Muscle layer of colon (tissue), 2 donors: ENCODE results near the gene GRIN3A.

Experiments used
- H3K27ac ChIP-seq: one replicate; pipeline ENCODE4 v1.7.0; 2013; ENCODE audit warnings: low read depth, mild to moderate bottlenecking, low read length, moderate library complexity
- H3K27me3 ChIP-seq, 2 donors: one replicate each; pipeline ENCODE4 v1.7.0; 2013; ENCODE audit warnings: low read length in 2 of 2, mild to moderate bottlenecking in 2 of 2; ENCODE audit not compliant: insufficient read depth in 2 of 2, control insufficient read depth in 1 of 2
- H3K36me3 ChIP-seq: one replicate; pipeline ENCODE4 v1.7.0; 2013; ENCODE audit warnings: mild to moderate bottlenecking, low read length; ENCODE audit not compliant: insufficient read depth
- H3K4me1 ChIP-seq: one replicate; pipeline ENCODE4 v1.7.0; 2013; ENCODE audit warnings: mild to moderate bottlenecking, low read length; ENCODE audit not compliant: insufficient read depth
- H3K4me3 ChIP-seq, 2 donors: one replicate each; pipeline ENCODE4 v1.7.0; 2013; ENCODE audit warnings: low read length in 2 of 2, low read depth in 1 of 2, mild to moderate bottlenecking in 1 of 2, moderate library complexity in 1 of 2
- H3K9ac ChIP-seq: one replicate; pipeline ENCODE4 v1.7.0; 2013; ENCODE audit warnings: low read length
- H3K9me3 ChIP-seq: one replicate; pipeline ENCODE4 v1.7.0; 2013; ENCODE audit warnings: mild to moderate bottlenecking, low read length
- donor health status: abdominal sarcoma.
- donor health status: Adenocarcinoma of cecum.

Gene GRIN3A

DNA sequence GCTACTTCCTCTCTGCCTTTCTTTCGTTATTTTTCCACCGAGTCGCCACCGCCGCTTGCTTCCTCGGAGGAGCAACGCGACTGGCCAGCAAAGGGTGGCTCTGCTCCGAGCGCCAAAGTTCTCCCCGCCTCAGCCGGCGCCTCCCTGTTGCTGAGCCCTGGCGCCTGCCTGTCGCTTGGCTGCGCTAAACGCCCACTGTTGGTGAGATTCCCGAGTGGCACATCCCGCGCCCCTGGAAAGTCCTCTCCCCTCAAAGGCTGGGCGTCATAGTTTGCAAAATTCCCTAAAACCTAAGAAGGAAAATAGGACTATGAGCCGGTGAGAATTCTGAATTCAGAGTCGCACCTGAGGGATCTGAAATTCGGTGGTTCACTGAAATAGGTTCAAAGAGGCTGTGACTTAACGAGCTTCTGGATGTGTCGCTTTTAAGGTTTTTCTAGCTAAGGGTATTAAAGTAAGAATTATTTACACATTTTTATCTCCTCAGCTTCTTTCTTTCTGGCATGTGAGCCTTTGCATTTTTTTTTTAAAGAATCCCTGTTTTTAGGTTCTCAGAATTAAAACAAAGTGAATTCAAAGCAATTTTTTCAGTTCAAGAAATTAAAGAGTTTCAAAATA, at the start of gene GRIN3A:
Gene GRIN3A (minus strand): TSS at position 82 of the 618 bp plus-strand sequence. CDS start 668 bp downstream, outside the sequence.
- Histone ChIP-seq H3K4me3 (peak within 1 kb of the TSS; percentile 41 to 62), H3K9ac (no peak within 1 kb of the TSS), H3K27me3 (peaks cover 18 to 24% of the 10 kb centered on the region in 2 donors)

DNA sequence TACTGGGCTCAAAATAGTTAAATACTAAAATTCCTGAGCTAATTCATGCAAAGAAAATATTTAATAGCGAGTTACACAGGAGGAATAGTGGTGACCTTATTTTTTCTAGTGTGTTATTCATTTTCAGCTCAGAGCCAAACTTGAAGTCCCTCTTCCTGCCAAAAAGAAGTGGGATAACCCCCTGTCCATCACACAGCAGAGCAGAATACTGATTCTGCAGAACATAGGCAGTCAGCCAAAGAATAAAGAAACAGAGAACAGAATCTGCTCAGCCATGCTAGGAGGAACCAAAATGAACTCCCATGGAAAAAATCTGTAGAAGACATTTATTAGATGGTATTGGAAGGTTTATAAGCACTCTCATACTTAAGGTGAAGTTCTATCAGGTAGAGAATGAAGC, 49.4 kb upstream of the GRIN3A start:
- Histone ChIP-seq H3K9me3 (no peaks in the 10 kb centered on the region), H3K27ac (no peak overlapping the region), H3K27me3 (no peaks in the 10 kb centered on the region), H3K4me1 (no peaks in the 10 kb centered on the region), H3K4me3 (no peak overlapping the region), H3K36me3 (no peaks in the 10 kb centered on the region), H3K9ac (no peak overlapping the region)

More for the DNA sequence above, at the start of gene GRIN3A:
- H3K4me1 ChIP-seq: peaks cover 8% of the 10 kb centered on the region
- no peak within 1 kb of the TSS for H3K27ac ChIP-seq
- H3K9me3 ChIP-seq: no peaks in the 10 kb centered on the region
- H3K36me3 ChIP-seq: no peaks in the 10 kb centered on the region

DNA sequence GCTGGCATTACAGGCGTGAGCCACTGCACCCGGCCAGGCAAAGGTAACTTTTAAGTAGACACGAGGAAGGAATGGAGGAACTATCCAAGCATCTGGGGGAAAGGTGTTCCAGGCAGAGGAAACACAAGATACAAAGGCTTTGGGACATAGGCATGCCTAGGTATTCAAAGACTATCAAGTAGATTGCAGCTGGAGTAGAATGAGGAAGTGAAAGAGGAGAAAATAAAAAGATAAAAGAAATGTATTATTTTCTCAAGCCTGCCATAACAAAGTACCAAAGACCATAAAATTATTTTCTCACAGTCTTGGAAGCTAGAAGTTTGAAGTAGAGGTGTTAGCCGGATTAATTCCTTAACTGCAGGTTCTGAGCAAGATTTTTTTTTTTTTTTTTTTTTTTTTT, 39.9 kb upstream of the GRIN3A start:
- Histone ChIP-seq H3K9me3 (no peaks in the 10 kb centered on the region), H3K27me3 (no peaks in the 10 kb centered on the region), H3K27ac (no peak overlapping the region), H3K36me3 (no peaks in the 10 kb centered on the region), H3K9ac (no peak overlapping the region), H3K4me3 (no peak overlapping the region), H3K4me1 (no peaks in the 10 kb centered on the region)

GRCh38 chr9:101764472-101764871, 26.0 kb upstream of the GRIN3A start:
- H3K27me3 ChIP-seq: no peaks in the 10 kb centered on the region
- H3K9me3 ChIP-seq: no peaks in the 10 kb centered on the region
- no peak overlapping the region for H3K4me3 ChIP-seq

DNA sequence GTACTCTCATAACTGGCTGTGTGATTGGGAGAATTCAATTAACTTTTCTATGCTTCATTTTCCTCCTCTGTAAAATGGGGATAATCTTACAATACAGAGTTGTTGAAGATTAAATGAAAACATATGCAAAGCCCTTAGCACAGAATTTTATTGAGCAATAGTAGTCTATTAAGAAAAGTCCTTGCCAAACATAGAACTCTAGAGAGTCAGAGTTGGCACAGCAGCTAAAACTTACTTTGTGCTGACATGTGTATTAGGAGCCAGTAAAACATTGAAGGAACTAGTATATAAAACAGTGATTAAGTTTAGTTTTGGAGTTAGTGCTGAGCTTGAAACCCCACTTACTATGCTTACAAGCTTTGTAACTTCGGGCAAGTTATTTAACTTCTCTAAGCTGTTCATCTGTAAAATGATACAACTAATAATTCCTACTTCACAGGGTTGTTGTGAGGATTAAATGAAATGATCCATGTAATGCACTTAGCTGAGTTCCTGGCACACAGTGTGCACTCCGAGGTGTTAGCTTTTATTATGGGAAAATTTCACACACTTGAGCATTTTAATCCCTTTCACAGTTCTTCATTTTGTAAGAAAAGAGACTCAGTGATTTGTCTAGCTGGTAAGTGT, 20.0 kb upstream of the GRIN3A start:
- no peaks in the 10 kb centered on the region for H3K9me3 ChIP-seq
- H3K36me3 ChIP-seq: no peaks in the 10 kb centered on the region
- H3K27ac ChIP-seq: no peak overlapping the region
- H3K4me3 ChIP-seq: no peak overlapping the region
- no peaks in the 10 kb centered on the region for H3K4me1 ChIP-seq
- no peaks in the 10 kb centered on the region for H3K27me3 ChIP-seq
- H3K9ac ChIP-seq: no peak overlapping the region

More at GRCh38 chr9:101764472-101764871, 26.0 kb upstream of the GRIN3A start:
- no peak overlapping the region for H3K27ac ChIP-seq
- H3K36me3 ChIP-seq: no peaks in the 10 kb centered on the region
- H3K9ac ChIP-seq: no peak overlapping the region
- H3K4me1 ChIP-seq: no peaks in the 10 kb centered on the region

DNA sequence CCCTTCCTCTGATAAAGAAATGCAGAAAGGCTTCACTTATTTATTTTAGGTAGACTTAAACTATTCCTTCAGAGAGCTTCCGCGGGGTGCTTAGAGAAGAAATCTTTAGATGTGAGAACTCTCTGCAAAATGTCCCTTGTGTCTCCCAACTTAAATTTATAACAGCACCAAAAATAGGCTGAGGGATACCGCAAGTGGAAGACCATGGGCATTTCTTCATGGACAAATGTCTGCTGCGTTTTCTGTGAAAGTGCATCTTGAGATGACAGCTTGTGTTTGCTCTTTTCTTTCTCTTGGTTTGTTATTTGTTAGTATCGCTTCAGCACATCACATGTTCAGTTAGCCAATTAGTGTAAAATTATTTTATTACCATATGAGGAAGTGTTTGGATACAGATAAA, 15.3 kb upstream of the GRIN3A start:
- H3K9me3 ChIP-seq: no peaks in the 10 kb centered on the region
- no peaks in the 10 kb centered on the region for H3K27me3 ChIP-seq
- no peak overlapping the region for H3K4me3 ChIP-seq
- H3K27ac ChIP-seq: no peak overlapping the region
- no peak overlapping the region for H3K9ac ChIP-seq
- no peaks in the 10 kb centered on the region for H3K4me1 ChIP-seq
- no peaks in the 10 kb centered on the region for H3K36me3 ChIP-seq

- Histone ChIP-seq H3K4me3 (no peak overlapping the region), H3K36me3 (no peaks in the 10 kb centered on the region), H3K27me3 (no peaks in the 10 kb centered on the region), H3K4me1 (no peaks in the 10 kb centered on the region), H3K9me3 (no peaks in the 10 kb centered on the region), H3K27ac (no peak overlapping the region), H3K9ac (no peak overlapping the region)
These were observed 13.4 kb upstream of the GRIN3A start for GRCh38 chr9:101751895-101752294.

DNA sequence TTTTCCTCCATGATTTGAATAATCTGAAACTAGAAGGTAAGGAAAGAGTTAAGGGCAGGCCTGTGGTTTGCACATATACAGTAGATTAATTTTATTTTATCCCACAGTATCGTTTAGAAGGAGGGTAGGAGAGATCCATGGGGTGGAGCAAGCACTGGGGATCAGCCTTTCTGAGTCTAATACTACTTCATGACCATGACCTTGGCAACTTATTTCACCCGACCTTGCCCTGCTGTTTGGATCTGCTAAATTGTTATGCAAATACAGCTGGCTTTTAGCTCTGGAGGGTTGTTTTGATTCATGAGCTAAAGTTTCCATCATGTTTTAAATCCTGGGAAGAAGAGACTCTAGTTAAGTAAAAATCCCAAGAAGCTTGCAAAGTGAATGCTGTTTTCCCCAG, 864 bp upstream of the GRIN3A start:
- Histone ChIP-seq H3K36me3 (no peaks in the 10 kb centered on the region), H3K4me3 (no peak overlapping the region), H3K4me1 (peaks cover 8% of the 10 kb centered on the region), H3K27me3 (peaks cover 18 to 24% of the 10 kb centered on the region in 2 donors), H3K27ac (no peak overlapping the region), H3K9ac (no peak overlapping the region), H3K9me3 (no peaks in the 10 kb centered on the region)

GRCh38 chr9:101737705-101738565, 512 bp downstream of the GRIN3A start:
- H3K9me3 ChIP-seq: no peaks in the 10 kb centered on the region
- H3K36me3 ChIP-seq: no peaks in the 10 kb centered on the region
- peaks cover 8% of the 10 kb centered on the region for H3K4me1 ChIP-seq
- no peak overlapping the region for H3K9ac ChIP-seq
- peak overlapping the region; percentile 41 to 62 for H3K4me3 ChIP-seq
- no peak overlapping the region for H3K27ac ChIP-seq
- H3K27me3 ChIP-seq: peaks cover 18 to 24% of the 10 kb centered on the region in 2 donors

DNA sequence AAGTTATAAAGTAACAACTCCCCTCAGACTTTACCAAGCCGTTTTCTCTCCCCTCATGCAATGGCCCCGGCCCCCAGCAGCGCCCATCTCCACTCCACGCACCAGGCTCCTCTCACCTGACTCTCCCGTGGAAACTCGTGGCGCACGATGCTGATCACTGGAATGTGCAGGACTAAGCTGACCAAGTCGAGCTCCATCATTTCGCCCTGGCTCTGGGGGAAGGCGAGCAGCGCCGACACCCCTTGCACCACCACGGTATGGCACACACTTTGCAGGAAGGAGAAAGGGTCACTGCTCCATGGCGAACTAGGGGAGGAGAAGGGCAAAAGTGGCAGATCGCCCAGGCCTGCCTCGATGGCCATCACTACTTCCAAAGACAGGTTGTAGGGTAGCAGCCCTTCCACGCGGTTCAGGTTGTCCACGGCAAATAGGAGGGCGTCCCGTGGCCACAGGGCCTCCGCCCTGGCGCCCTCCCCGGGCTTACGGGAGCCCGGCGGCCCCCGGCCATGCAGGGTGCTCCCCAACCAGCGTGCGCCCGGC, 1.2 kb downstream of the GRIN3A start:
- Histone ChIP-seq H3K27ac (no peak overlapping the region), H3K9me3 (no peaks in the 10 kb centered on the region), H3K27me3 (peaks cover 18 to 24% of the 10 kb centered on the region in 2 donors), H3K36me3 (no peaks in the 10 kb centered on the region), H3K4me1 (peaks cover 8% of the 10 kb centered on the region), H3K4me3 (no peak overlapping the region), H3K9ac (no peak overlapping the region)

GRCh38 chr9:101736717-101737116, 1.7 kb downstream of the GRIN3A start:
- H3K9ac ChIP-seq: no peak overlapping the region
- H3K36me3 ChIP-seq: no peaks in the 10 kb centered on the region
- no peak overlapping the region for H3K4me3 ChIP-seq
- H3K27me3 ChIP-seq: peaks cover 18 to 24% of the 10 kb centered on the region in 2 donors
- no peak overlapping the region for H3K27ac ChIP-seq
- no peaks in the 10 kb centered on the region for H3K9me3 ChIP-seq
- peaks cover 8% of the 10 kb centered on the region for H3K4me1 ChIP-seq
